K562 (cell line): ENCODE data around the gene ADK.

Source experiments
- MEF2D ChIP-seq: conservative IDR thresholded peaks from 2 replicates; pipeline ENCODE4 v1.6.1; 2016; ENCODE audit warnings: low read depth, missing genetic modification characterization, missing compliant biosample characterization
- PHF8 ChIP-seq: fragments of 200-600 bp; sonication (generic); IDR thresholded peaks from 2 replicates; pipeline ENCODE4 v1.6.1; 2012; ENCODE audit warnings: mixed run types, mild to moderate bottlenecking, inconsistent platforms, low read length, moderate library complexity, borderline replicate concordance
- TF ChIP-seq, protein P1 (sequence below), 2 experiments: fragments of 450-650 bp; formaldehyde crosslinking in 1 of 2; IDR thresholded peaks; 2 replicates each; pipeline versions ENCODE4 v1.4.0 to v1.6.1; 2014 to 2020; ENCODE audit warnings: mild to moderate bottlenecking in 2 of 2, borderline replicate concordance in 1 of 2, low read depth in 1 of 2

DNA sequence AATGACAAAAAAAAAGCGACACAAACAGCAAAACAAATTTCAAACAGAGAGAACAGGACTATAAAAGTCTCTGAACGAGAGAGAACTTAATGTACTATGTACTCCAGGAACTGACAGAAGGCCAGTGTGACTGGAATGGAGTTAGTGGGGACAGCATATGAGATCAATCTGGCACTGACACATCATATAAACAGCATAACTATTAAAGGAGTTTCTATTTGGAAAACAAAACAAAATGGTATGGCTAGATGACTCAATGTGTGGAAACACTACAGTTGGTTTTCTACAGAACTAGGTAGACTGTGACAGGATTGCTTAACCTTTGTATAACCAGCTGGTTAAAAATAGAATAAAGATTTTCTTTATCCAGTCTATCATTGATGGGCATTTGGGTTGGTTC, 442.4 kb downstream of the ADK start:
- TF ChIP-seq PHF8 (no peak), MEF2D (tag) (no peak)
- TF ChIP-seq, protein P1, sequence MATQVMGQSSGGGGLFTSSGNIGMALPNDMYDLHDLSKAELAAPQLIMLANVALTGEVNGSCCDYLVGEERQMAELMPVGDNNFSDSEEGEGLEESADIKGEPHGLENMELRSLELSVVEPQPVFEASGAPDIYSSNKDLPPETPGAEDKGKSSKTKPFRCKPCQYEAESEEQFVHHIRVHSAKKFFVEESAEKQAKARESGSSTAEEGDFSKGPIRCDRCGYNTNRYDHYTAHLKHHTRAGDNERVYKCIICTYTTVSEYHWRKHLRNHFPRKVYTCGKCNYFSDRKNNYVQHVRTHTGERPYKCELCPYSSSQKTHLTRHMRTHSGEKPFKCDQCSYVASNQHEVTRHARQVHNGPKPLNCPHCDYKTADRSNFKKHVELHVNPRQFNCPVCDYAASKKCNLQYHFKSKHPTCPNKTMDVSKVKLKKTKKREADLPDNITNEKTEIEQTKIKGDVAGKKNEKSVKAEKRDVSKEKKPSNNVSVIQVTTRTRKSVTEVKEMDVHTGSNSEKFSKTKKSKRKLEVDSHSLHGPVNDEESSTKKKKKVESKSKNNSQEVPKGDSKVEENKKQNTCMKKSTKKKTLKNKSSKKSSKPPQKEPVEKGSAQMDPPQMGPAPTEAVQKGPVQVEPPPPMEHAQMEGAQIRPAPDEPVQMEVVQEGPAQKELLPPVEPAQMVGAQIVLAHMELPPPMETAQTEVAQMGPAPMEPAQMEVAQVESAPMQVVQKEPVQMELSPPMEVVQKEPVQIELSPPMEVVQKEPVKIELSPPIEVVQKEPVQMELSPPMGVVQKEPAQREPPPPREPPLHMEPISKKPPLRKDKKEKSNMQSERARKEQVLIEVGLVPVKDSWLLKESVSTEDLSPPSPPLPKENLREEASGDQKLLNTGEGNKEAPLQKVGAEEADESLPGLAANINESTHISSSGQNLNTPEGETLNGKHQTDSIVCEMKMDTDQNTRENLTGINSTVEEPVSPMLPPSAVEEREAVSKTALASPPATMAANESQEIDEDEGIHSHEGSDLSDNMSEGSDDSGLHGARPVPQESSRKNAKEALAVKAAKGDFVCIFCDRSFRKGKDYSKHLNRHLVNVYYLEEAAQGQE (IDR thresholded peaks at IDR 0.05; ENCODE audit: borderline replicate concordance) = no peak
- TF ChIP-seq, protein P1 (CRISPR knock-in tag; IDR thresholded peaks at IDR 0.05; ENCODE audit: low read depth) = no peak
